Activated effector memory CD4-positive, alpha-beta T cell treated with Interleukin-2 at 50 U/mL for 16 hours (primary cell): Measurements from ENCODE around the gene PSD4.

Source experiments
- DNase-seq: peaks from one replicate; pipeline ENCODE4 v3.0.0-alpha.2; 2020

Gene PSD4

DNA sequence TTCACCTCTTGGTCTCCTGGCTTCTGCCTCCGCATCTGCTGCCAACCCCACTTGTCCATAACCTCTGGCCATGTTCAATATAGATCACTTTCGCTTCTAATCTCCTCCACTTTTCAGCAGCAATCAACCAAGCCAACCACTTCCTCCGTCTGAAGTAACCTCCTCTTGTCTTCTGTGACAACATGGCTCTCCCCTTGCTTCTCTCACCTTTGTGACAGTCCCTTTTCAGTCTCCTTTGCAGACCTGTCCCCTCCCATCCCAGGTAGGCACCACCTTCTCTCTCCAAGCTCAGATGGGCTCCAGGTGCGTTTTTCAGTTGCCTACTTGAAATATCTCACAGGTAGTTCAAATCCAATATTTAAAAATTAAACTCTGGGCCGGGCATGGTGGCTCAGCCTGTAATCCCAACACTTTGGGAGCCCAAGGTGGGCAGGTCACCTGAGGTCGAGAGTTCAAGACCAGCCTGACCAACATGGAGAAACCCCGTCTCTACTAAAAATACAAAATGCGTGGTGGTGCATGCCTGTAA, 4.7 kb upstream of the PSD4 start:
- peak; percentile 21 for DNase-seq

- DNase-seq = no peak
Measured at GRCh38 chr2:113169586-113169985, 4.2 kb upstream of the PSD4 start.

- DNase-seq = no peak
Measured at GRCh38 chr2:113171334-113172075, 2.3 kb upstream of the PSD4 start.

DNA sequence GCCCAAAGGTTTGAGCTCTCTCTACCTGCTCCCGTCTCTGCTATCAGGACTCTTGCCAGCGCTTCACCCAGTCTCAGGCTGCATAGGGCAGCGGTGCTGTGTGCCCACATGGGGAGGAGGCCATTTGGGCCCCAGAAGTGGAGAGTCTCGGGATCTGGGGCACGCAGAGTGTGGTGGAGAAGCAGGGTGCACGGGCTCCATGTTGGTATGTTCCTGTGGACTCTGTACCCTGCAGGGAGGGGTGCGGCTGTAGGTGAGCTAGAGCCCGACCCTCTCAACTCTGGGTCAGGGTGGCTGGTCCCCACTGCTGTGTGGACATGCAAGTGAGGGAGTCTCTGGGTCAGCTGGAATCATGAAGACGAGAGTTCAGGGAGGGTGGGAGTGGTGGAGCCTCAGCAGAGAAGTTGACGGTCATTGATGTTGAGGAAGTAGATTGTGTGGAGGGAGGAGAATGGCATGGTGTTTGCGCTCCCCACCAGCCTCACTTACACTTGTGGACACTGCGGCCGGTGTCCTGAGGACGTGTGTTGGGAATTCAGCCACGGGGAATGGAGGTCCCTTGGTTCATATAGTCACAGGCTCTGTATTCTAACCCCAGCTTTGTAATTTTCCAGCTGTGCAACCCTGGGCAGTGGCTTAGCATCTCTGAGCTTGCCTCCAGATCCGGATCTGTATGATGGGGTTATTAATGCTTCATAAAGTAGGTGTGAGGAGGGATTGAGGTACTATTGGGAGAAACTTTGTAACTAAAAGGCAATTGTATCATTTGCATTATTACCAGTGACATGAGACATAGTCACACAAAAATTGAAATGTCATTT, 840 bp upstream of the PSD4 start:
- no peak for DNase-seq

DNA sequence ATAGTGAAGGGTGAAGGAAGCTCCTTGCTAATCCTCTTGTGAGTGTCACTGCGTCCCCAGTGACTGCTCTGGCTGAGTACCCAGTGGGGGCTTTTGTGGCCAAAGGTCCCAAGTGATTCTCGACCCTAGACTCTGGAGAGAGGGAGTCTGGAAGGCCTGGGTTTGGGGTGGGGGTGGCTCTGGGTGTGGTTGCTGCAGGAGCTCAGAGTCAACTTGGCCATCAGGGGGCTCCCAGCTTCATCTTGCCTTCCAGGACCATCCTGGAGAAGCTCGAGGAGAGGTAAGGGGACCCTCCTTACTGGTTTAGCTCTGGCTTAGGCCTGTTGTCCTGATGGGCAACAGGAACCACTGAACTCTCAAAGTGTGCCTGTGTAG, 592 bp downstream of the PSD4 start:
- no peak for DNase-seq

DNA sequence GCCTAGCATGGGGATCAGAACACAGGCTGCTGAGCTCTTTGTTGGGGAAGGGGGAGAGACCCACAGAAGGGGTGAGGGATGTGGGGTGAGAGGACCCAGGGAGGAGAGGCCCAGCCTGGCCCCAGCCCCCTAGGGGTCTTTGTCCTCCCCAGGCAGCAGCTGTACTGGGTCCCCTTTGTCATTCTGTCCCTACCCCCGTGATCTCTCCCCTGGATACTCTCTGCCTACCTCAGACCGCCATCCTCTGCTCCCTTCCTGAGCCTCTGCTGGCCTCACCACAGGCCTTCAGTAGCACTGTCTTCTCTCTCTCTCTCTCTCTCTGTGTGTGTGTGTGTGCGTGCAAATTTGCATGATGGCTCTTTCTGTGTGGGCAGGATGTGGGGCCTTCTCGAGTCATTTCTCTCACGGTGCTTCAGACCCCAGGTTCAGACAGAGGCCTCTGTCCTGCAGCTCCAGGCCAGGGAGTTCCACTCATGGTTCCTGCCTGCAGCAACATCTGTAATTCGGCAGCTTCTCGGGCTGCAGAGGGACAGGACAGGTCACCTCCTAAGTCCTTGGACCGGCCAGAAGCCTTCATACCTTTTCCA, 1.4 kb downstream of the PSD4 start:
- peak; percentile 70 for DNase-seq

DNA sequence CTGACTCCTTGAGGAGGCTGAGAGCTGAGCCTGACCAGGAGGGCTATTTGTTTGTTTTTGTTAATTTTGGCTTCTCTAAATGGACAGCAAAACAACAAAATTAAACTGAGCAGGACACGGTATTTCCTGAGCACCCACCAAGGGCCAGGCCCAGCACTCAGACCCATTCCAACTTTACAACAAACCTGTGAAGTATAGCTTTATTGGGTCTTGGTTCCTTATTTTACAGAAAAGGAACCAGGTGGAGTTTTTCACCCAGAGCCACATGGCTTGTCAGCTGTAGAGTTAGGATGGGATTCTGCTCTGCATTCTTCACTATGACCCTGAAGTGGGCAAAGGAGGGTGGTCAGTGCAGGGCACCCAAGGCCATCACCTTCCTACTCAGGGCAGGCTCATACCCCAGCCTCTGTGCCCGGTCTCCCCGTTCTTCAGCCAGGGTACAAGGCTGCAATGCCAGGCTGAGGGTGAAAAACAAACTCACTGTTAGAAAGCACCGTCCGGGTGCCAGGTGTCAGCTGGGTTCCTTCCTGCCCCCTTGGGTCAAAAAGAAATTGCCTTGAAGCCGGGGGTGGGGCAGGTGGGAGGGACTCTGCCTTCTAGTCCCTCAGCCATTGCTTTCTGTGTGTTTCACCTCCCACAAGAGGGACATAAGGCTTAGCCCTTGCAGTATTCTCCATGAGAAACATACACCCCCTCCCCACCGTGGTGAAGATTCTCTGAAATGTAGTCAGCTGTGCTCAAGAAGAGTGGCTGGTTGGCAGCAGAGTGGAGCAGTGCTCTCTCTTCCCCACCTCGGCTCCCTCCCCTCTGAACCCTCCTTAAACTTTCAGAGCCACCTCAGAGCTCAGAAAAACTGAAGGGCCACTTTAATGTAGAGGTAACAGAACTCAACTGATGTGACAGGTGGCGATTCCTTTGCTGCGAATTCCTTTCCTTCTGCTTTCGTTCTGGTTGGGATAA, 2.2 kb downstream of the PSD4 start:
- no peak for DNase-seq

- DNase-seq = no peak
Measured at GRCh38 chr2:113176696-113177355, 3.1 kb downstream of the PSD4 start.

DNA sequence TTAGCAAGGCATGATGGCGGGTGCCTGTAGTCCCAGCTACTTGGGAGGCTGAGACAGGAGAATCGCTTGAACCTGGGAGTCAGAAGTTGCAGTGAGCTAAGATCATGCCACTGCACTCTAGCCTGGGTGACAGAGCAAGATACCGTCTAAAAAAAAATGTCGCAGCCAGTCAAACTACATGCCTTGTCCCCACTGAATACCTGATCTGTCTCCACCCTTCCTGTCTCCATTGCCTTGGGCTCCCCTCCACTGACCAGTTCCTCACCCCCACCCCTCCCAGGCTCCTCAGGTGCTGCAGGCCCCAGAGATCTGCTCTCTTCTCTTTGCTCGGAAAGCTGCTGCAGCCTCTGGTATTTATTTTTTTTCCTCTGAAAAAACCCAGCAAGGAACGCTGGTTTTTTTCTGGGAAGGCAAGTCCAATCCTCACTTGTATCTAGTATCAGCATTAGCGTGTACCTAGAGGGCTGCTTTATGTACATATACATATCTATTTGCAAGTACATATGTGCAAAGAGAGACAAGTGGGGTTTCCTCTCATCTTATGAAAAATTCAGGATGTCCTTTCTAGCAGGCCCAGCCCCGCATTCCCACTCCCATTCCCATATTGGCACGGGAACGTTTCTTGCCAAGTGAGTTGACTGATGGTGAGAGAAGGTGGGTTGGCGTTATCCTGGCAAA, 4.4 kb downstream of the PSD4 start:
- no peak for DNase-seq

- peak; percentile 27 for DNase-seq
Measured at GRCh38 chr2:113178891-113179290, 5.1 kb downstream of the PSD4 start.

GRCh38 chr2:113179446-113180045, 5.8 kb downstream of the PSD4 start:
- no peak for DNase-seq

DNA sequence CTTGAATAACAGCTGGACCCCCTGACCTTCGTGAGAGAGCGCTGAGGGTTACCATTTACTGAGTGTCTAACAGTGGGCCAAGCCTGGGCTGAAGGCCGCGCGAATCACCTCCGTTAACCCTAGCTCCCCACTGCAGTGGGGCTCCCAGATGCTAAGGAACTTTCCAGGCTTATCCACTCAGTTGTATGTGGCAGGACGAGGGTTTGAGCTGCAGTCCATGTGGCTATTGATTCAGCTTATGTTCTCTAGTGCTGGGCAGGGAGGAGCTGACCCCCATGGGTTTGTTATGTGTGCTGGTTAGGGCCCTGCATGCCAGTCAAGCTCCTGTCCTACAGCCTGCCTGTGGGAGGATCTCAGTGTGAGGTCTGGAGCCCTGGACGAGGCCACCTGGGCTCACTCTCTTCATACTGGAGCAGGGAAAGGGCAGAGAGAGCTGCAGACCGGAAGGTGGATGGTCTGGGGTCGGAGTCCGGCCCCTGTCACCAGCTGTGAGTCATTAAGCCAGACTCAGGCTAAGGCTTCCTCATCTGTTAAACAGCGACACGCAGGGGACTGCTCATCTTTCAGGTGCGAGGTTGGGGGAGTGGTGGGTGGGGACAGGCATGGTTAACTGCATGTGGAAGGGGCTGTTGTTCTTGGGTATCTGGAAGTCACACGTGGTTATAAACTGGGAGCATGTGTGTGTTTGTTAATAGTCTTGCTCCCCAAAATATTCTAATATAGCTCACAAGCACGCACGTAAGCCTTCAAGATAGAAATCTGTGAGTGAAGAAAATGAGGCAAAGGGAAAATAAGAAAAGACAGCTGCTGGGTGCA, 6.6 kb downstream of the PSD4 start:
- DNase-seq = no peak

- DNase-seq = no peak
Measured at GRCh38 chr2:113181258-113182051, 7.7 kb downstream of the PSD4 start.

DNA sequence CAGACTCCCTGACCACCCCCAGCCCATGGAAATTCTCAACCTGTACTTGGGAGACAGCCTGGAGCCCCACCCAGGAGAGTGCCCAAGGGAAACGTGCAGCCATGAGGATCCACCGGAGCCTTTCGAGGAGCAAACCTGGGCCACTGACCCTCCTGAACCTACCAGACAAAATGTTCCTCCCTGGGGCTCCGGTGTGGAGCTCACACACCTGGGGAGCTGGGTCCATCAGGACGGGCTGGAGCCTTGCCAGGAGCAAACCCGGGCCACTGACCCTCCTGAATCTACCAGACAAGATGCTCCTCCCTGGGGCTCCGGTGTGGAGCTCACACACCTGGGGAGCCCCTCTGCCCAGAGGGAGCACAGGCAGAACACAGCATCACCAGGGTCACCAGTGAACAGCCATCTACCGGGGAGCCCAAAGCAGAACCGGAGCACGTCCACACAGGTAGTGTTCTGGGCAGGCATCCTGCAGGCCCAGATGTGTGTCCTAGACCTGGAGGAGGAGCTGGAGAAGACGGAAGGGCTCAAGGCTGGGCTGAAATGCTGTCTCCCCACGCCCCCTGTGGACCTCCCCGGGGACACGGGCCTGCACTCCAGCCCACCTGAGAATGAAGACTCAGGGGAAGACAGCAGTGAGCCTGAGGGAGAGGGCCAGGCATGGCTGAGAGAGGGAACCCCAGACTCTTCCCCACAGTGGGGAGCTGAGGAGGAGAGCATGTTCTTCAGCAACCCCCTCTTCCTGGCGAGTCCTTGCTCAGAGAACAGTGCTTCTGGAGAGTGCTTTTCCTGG, 8.9 kb downstream of the PSD4 start:
- no peak for DNase-seq

DNA sequence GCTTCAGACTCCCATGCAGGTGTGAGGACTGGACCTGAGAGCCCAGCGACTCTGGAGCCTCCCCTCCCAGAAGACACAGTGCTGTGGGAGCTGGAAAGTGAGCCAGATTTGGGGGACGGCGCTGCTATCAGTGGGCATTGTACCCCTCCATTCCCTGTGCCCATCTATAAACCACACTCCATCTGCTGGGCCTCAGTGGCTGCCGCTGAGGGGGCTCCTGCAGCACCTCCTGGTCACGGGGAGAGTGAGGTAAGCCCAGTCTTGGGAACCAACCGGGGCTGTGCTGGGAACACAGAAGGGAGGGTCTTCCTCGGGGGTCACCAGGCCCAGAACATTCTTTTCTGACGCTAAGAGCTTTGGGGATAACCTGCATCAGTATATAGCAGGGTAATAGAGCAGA, 9.5 kb downstream of the PSD4 start:
- DNase-seq = no peak

GRCh38 chr2:113183703-113184102, 9.9 kb downstream of the PSD4 start:
- no peak for DNase-seq

DNA sequence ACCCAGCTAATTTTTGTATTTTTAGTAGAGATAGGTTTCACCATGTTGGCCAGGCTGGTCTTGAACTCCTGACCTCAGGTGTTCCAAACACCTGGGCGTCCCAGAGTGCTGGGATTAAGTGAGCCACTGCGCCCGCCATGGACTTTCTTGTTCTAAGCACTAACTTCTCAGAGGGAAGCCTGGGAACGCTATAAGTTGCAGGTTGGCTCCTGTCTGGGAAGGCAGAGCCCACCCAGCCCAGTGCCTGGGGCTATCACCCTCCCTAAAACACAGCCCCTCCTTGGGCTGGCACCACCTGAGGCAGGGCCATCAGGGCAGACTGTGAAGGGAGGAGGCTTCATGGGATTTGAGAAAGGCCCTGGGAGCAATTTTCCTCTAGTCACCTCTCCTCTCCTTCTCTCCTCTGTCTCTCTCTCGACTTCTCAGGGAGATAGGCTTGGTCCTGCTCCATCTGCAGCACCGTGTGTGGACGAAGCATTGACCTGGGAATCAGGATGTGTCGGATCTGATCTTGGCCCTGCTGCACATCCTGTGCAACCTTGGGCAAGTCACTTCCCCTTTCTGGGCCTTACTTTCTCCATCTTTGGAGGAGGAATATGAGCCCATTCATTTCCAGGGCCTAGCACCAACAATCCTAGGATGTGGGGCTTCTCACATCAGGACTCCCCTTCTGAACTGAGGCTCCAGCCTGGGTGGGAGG, 10.9 kb downstream of the PSD4 start:
- no peak for DNase-seq
